GM18526 (cell line): ENCODE measurements around the gene SLC38A2.

Experiments used
- POLR2A ChIP-seq: IDR thresholded peaks from 3 replicates; pipeline ENCODE4 v1.6.1; 2011; ENCODE audit not compliant: insufficient read length; ENCODE audit errors: extremely low read depth

SLC38A2 gene

GRCh38 chr12:46343118-46343852, 29.3 kb downstream of the SLC38A2 start:
- TF ChIP-seq POLR2A = no peak

- no peak for TF ChIP-seq POLR2A
These were observed 30.0 kb downstream of the SLC38A2 start for GRCh38 chr12:46342562-46343033.

GRCh38 chr12:46339051-46339450, 33.5 kb downstream of the SLC38A2 start:
- no peak for TF ChIP-seq POLR2A

GRCh38 chr12:46332260-46332659, 40.3 kb downstream of the SLC38A2 start:
- TF ChIP-seq POLR2A = no peak

GRCh38 chr12:46320731-46321130, 51.8 kb downstream of the SLC38A2 start:
- no peak for TF ChIP-seq POLR2A

GRCh38 chr12:46318037-46318436, 54.5 kb downstream of the SLC38A2 start:
- TF ChIP-seq POLR2A = no peak
